ENCODE measurements around the gene HEATR5B.
A peak's percentile ranks its signal among the peaks of the same experiment; 100 is the strongest.
"Not testable (repeated sequence)": the region's sequence is repeated elsewhere in the genome, so short reads cannot be mapped to it uniquely, and the experiment has no call there.

Gene HEATR5B

DNA sequence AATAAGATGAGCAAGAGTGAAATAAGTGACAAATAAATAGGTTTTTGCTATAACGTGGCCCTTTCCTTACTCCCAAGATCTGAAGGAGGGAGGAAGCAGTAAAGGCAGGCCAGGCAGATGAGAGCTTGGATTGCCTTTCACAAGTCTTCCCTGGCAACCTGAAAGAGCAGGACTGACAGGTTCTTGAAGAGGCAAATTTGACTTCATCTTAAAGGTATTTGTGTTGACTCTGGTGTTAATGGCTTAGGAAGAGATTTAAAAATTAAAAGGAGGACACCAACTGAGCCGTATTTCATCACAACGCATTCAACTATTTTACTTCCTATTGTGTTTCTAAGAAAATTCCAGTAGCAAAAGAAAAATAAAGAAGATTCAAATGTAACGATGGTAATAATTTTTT is 121.1 kb downstream of the HEATR5B start:
- no peak for DNase-seq
- in situ Hi-C loops (cut with HindIII; ENCODE audit: low pct_ligation_motif_present, low pct_unique_long_range_greater_than_20kb, low sequenced_read_pairs), result no loop called here

DNA sequence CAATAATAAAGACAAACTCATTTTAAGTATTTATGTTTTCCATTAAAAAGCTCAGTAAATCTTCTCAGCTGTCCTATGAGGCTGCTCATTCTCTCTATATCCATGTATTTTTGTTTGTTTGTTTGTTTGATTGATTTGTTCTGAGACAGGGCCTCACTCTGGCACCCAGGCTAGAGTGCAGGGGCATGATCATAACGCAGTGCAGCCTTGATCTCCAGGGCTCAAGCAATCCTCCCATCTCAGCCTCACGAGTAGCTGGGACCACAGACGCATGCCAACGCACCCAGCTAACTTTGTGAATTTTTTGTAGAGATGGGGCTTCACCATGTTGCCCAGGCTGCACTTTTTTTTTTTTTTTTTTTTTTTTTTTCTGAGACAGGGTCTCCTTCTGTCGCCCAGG is 123.4 kb downstream of the HEATR5B start:
- in situ Hi-C loops (cut with HindIII; ENCODE audit: low pct_ligation_motif_present, low pct_unique_long_range_greater_than_20kb, low sequenced_read_pairs), result no loop called here
- DNase-seq, result no peak

DNA sequence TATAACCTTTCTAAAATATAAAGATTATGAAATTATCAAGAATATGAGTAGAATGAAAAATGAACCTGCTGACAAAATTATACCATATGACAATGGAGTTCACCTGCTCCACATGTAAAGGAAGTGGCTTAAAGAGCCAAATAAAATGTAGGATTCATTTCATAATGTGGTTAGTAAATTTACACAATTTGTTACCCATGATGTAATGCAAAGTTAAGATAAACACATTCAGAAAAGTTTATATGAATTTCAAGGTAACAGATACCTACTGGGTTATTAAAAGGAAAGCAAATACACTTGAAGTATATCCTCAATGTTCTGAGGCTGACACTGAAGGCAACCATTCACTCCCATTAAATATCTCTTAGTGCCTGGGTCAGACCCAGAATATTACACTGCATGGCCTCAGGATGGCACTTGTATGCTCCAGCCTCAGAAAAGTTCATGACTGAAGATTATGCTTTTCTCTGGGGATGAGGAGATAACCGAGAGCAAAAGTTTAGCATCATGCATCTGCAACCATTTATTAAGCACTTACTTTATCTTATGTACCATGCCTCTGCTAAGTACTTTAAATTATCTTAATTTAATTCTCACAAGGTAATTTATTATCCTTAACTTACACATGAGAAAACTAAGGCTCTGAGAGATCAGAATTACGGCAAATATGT is 124.0 kb downstream of the HEATR5B start:
- in situ Hi-C loops (cut with HindIII; ENCODE audit: low pct_ligation_motif_present, low pct_unique_long_range_greater_than_20kb, low sequenced_read_pairs), result no loop called here
- no peak for DNase-seq

DNA sequence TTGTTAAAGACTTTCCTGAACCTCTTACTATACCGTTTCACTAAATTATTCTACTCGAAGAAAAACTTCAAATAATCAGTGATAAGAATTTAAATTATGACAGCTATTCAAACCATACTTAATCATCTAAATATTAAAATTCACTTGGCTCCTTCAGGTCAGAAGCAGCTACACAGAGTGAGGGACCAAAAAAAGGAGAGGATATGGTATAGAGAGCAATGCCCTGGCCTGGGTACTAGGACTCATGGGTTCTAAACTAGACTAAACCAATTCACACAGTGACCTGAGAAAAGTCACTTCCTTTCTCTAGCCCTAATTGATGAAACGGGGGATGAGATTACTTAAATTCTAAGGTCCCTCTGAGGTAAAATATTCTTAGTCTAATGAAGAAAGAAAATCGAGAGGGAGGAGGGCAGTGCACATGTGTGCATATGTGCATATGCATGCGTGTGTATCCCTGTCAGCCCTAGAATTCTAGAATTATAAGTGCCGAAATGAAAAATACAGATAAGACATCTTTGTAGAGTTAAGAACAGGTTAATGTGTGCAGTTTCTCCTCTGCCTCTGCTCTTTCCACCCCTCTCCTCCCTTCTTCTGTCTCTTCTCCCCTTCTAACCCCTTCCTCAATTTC is 129.1 kb downstream of the HEATR5B start:
- in situ Hi-C loops (cut with HindIII; ENCODE audit: low pct_ligation_motif_present, low pct_unique_long_range_greater_than_20kb, low sequenced_read_pairs), result no loop called here
- no peak for DNase-seq

DNA sequence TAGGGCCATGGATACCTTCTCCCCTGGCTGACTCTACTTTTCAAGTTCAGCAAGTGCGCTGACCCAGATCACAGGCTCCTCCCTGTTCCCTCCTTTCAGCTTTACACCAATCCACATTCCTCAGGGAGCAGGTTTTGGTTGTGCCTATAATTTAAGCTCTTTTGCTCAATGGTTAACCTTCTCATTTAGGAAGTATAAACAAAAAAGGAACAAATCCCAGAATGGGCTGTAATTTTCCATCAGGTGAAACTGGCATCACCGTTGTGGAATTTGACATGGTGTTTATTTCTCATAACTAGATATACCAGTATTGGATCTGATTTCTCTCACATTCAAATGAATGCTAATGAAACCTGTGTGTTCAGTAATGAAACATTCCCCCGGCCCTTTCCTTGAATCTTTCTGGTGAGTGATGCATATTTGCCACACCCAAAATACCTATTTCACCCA is 131.4 kb downstream of the HEATR5B start:
- in situ Hi-C loops (cut with HindIII; ENCODE audit: low pct_ligation_motif_present, low pct_unique_long_range_greater_than_20kb, low sequenced_read_pairs), result no loop called here
- no peak for DNase-seq

DNA sequence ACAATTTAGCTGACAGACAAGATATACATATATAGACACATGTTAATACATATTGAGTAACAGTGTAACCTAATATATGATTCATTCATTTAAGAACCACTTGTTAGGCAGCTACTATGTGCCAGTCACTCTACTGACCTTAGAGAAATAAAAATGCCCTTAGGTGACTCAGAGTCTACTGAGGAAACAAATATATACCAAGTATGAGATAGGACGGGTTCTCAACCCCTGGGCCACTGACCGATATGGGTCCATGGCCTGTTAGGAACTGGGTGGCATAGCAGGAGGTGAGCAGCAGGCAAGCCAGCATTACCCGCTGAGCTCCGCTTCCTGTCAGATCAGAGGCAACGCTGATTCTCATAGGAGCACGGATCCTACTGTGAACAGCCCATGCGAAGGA is 132.6 kb downstream of the HEATR5B start:
- in situ Hi-C loops (cut with HindIII; ENCODE audit: low pct_ligation_motif_present, low pct_unique_long_range_greater_than_20kb, low sequenced_read_pairs), result no loop called here
- peak; percentile 9 for DNase-seq

DNA sequence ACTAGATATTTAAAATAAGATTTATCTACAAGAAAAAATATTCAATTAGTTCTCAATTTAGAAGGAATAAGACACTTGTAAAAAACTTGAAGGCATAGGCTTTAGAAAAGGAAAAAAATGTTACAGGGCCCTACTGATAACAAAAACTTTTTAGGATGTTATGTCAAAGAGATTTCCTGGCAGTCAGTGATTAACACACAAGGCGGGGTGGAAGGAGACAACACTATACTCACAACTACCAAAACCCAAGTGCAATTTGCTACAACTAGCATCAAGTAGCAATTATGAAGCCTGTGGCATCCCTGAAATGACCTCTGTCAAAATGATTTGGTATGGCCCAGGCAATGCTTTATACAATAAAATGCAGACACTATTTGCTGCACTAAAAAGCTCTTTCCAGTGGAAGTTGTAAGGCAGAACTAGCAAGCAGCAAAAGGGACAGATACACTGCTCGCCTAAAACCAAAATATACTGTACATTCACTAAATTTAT is 133.1 kb downstream of the HEATR5B start:
- no peak for DNase-seq
- in situ Hi-C loops (cut with HindIII; ENCODE audit: low pct_ligation_motif_present, low pct_unique_long_range_greater_than_20kb, low sequenced_read_pairs), result no loop called here

DNA sequence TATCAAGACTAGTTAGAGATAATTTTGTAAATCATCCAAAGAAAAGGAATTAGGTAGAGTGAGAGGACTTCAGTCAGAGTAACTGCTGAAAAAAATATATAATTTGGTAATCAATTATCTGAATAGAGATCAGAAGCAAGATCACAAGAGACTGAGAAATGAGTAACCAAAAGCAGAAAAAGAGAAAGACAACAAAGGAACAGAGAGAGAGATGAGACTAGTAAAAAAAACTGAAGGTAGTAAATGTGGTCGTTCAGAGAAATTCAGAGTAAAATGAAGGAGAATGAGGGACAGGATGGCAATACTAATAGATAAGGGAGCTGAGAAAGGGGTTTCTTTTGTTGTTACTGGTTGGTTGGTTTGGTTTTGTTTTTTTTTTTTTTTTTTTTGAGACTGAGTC is 134.3 kb downstream of the HEATR5B start:
- DNase-seq, result no peak
- in situ Hi-C loops (cut with HindIII; ENCODE audit: low pct_ligation_motif_present, low pct_unique_long_range_greater_than_20kb, low sequenced_read_pairs), result no loop called here

DNA sequence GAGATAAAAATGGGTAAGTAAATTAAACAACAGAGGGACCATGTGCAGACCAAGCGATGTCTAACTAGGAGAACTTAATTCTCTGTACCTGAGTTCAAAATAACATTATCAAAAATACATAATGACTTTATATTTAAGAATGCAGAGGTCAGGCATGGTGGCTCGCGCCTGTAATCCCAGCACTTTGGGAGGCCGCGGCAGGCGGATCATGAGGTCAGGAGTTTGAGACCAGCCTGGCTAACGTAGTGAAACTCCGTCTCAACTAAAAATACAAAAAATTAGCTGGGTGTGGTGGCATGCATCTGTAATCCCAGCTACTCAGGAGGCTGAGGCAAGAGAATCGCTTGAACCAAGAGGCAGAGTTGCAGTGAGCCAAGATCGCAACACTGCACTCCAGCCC is 138.9 kb downstream of the HEATR5B start:
- in situ Hi-C loops (cut with HindIII; ENCODE audit: low pct_ligation_motif_present, low pct_unique_long_range_greater_than_20kb, low sequenced_read_pairs); DNase-seq: not testable (repeated sequence)

DNA sequence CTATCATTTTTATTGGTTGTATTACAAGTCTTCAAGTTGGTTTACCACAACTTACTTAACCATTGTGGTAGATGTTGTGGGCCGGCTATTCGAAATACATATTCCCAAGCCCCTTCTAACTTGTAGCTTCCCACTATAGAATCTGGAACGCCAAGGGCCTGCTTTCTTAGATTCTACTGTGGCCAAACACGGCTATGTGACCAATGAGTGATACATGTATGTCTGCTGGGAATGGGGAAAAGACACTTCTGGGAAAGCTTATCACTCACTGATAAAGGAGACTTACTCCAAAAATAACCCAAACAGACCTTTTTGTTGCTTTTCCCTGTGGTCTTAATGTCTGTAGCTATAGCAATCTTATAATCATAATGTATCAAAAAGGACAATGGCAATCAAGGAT is 142.3 kb downstream of the HEATR5B start:
- no peak for DNase-seq
- in situ Hi-C loops (cut with HindIII; ENCODE audit: low pct_ligation_motif_present, low pct_unique_long_range_greater_than_20kb, low sequenced_read_pairs), result no loop called here

DNA sequence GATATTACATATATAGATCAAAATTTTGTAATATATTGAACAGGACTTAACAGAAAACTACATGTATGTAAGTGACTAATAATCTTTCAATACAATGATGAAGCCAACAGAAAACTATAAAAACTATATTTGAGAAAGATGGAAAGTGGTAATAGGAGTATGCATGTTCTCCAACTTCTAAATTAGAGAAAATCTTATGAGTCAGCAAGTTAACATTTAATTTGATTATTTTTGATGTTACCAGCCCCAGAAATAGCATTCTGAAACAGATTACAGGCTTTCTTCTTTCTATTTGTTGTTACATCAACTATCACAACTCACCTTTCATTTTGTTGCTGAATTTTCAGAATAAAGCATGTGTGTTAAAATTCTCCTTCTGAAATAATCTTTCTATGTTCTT is 147.6 kb downstream of the HEATR5B start:
- DNase-seq; in situ Hi-C loops (cut with HindIII; ENCODE audit: low pct_ligation_motif_present, low pct_unique_long_range_greater_than_20kb, low sequenced_read_pairs): not testable (repeated sequence)

DNA sequence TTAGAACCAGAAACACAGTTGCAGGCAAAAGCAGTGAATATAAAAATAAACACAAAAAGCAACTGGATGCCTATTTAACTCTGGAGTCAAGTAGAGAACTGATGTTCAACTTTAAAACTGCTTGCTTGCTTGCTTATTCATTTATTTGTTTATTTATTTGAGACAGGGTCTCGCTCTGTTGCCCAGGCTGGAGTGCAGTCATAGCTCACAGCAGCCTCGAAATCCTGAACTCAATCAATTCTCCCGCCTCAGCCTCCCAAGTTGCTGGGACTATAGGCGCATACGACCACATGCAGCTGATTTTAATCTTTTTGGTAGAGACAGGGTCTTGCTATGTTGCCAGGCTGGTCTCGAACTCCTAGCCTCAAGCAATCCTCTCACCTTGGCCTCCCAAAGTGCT is 152.5 kb downstream of the HEATR5B start:
- in situ Hi-C loops (cut with HindIII; ENCODE audit: low pct_ligation_motif_present, low pct_unique_long_range_greater_than_20kb, low sequenced_read_pairs); DNase-seq: not testable (repeated sequence)

All from ACHN (cell line).